ENCODE data around the gene DUSP2.

DUSP2 gene

GRCh38 chr2:96174251-96175144, 29.3 kb upstream of the DUSP2 start:
- in situ Hi-C loops (cut with HindIII; ENCODE audit: low sequenced_read_pairs) = no loop called here
- no peak overlapping the region for H3K4me3 ChIP-seq (ENCODE audit: low read depth, low read length)
- peak; percentile 86 for TF ChIP-seq CTCF (IDR thresholded peaks at IDR 0.05; ENCODE audit: low read depth, low read length, missing control alignments)
- DNase-seq (ENCODE audit: low read depth) = no peak

GRCh38 chr2:96171831-96172230, 26.6 kb upstream of the DUSP2 start:
- DNase-seq (ENCODE audit: low read depth) = no peak
- no peak overlapping the region for H3K4me3 ChIP-seq (ENCODE audit: low read depth, low read length)
- in situ Hi-C loops (cut with HindIII; ENCODE audit: low sequenced_read_pairs) = no loop called here
- TF ChIP-seq CTCF (IDR thresholded peaks at IDR 0.05; ENCODE audit: low read depth, low read length, missing control alignments) = no peak

GRCh38 chr2:96170626-96171025, 25.4 kb upstream of the DUSP2 start:
- TF ChIP-seq CTCF (IDR thresholded peaks at IDR 0.05; ENCODE audit: low read depth, low read length, missing control alignments) = no peak
- no peak for DNase-seq (ENCODE audit: low read depth)

GRCh38 chr2:96169868-96170507, 24.7 kb upstream of the DUSP2 start:
- in situ Hi-C loops (cut with HindIII; ENCODE audit: low sequenced_read_pairs) = no loop called here
- DNase-seq (ENCODE audit: low read depth) = no peak

More at GRCh38 chr2:96170626-96171025, 25.4 kb upstream of the DUSP2 start:
- in situ Hi-C loops (cut with HindIII; ENCODE audit: low sequenced_read_pairs) = no loop called here
- H3K4me3 ChIP-seq (ENCODE audit: low read depth, low read length) = no peak overlapping the region

GRCh38 chr2:96167407-96168013, 22.3 kb upstream of the DUSP2 start:
- H3K4me3 ChIP-seq (ENCODE audit: low read depth, low read length) = no peak overlapping the region
- DNase-seq (ENCODE audit: low read depth) = no peak

More at GRCh38 chr2:96169868-96170507, 24.7 kb upstream of the DUSP2 start:
- TF ChIP-seq CTCF (IDR thresholded peaks at IDR 0.05; ENCODE audit: low read depth, low read length, missing control alignments) = no peak
- no peak overlapping the region for H3K4me3 ChIP-seq (ENCODE audit: low read depth, low read length)

More at GRCh38 chr2:96167407-96168013, 22.3 kb upstream of the DUSP2 start:
- no peak for TF ChIP-seq CTCF (IDR thresholded peaks at IDR 0.05; ENCODE audit: low read depth, low read length, missing control alignments)
- in situ Hi-C loops (cut with HindIII; ENCODE audit: low sequenced_read_pairs) = no loop called here
